SIG-M5 treated with dmso at 0.1 percent for 504 hours (cell line): ENCODE results near the gene MID2.
"Not testable (repeated sequence)": the region's sequence is repeated elsewhere in the genome, so short reads cannot be mapped to it uniquely, and the experiment has no call there.

ENCODE experiments used
- DNase-seq: peaks from one replicate; lab custom pipeline; 2025; ENCODE audit not compliant: unreplicated experiment; lab: John Stamatoyannopoulos, UW

The MID2 gene

GRCh38 chrX:107935664-107936433, 110.2 kb downstream of the MID2 start:
- no peak for DNase-seq

GRCh38 chrX:107936434-107936730, 110.7 kb downstream of the MID2 start:
- DNase-seq: no peak

DNA sequence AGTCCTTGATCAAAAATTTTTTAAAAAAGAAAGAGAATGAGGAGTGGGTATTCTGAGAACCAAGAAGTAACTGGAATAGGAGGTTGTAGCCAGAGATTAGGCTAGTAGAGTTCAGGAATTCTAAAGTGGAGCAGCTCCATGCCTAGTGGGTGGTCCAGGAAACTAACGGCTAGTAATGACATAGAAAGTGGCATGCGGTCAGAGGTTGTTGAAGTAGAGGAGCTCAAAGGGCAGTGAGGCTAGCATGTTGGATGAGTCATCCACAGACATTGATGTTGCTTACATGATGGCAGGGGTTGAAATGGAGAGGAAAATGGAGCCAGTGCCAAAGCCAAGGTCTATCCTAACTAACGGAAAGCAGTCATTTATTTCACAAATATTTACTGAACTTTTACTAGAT, 114.4 kb downstream of the MID2 start:
- DNase-seq: no peak

DNA sequence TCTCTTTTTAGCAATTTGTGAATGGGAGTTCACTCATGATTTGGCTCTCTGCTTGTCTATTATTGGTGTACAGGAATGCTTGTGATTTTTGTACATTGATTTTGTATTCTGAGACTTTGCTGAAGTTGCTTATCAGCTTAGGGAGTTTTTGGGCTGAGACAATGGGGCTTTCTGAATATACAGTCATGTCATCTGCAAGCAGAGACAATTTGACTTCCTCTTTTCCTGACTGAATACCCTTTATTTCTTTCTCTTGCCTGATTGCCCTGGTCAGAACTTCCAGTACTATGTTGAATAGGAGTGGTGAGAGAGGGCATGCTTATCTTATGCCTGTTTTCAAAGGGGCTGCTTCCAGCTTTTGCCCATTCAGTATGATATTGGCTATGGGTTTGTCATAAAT, 129.7 kb downstream of the MID2 start:
- DNase-seq: not testable (repeated sequence)

GRCh38 chrX:107968623-107969022, 143.0 kb downstream of the MID2 start:
- DNase-seq: no peak

DNA sequence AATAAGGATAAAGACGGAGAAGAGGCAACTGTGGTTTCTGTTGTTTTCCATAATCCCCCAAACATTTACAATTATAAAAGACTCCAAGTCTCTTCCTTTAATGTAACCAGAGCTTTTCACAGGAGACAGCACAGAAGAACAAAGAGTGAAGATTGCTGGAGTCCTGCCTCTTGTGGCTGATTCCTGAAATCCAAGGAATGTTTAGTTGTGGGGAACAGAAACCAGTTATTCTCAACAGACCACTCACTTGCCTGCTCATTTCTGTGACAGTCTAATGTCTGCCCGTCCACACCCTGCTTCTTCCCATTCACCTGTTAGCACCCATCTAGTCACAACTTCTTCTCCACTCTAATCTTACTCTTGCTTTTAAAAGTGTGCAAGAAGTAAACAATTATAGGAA, 144.4 kb downstream of the MID2 start:
- DNase-seq: no peak

DNA sequence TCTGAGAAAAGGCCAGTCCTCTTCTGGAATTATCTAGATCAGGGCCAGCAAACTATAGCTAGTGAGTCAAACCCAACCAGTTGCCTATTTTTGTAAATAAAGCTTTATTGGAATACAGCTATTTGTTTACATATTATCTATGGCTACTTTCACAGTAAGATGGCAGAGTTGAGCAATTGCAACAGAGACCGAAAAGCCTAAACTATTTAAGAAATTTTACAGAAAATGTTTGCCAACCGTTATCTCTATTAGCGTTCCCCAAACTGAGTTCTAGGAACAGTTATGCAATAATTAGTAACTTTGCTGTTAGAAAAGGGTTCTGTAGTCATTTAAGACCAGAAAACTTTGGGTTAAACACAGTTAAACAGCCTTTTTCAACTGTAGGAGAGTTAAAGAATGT, 146.0 kb downstream of the MID2 start:
- no peak for DNase-seq
